ENCODE measurements around the gene PLCB4. TPM values are rescaled to one million over a fixed set of nuclear protein-coding genes. Genes with fewer than 3 reads are reported as not detected.
"Not testable (repeated sequence)": the region's sequence is repeated elsewhere in the genome, so short reads cannot be mapped to it uniquely, and the experiment has no call there.

PLCB4 gene
- total RNA-seq, 1 donor from 2014 or later = 6.6 TPM

DNA sequence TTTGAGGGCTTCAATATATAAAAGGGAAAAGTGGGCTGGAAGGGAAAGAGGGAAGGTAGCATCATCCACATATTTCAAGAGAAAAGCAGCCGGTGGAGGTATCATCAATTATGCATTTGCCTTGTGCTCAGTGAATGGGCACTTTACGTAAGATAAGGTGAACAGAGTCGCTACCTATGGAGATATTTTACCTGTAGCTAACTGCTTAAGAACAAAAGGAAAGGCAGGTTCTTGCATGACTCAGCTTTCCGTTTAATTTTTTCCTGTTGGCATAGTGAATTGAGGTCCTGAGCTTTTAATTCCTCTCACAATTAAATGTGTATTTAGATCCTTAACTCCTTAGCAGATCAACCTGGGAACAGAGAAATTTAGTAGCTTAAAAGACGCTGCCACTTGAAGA, 25.5 kb upstream of the PLCB4 start:
- DNase-seq (no peak), ATAC-seq (no peak)
- Histone ChIP-seq H3K4me3 (no peak overlapping the region), H3K27me3 (ENCODE audit: low read depth) (no peaks in the 10 kb centered on the region), H3K27ac (no peak overlapping the region), H3K4me1 (no peaks in the 10 kb centered on the region), H3K9me3 (no peaks in the 10 kb centered on the region), H3K36me3 (no peaks in the 10 kb centered on the region)
- intact Hi-C loops (cut with DNase I) = no loop called here
- TF ChIP-seq, protein P1, sequence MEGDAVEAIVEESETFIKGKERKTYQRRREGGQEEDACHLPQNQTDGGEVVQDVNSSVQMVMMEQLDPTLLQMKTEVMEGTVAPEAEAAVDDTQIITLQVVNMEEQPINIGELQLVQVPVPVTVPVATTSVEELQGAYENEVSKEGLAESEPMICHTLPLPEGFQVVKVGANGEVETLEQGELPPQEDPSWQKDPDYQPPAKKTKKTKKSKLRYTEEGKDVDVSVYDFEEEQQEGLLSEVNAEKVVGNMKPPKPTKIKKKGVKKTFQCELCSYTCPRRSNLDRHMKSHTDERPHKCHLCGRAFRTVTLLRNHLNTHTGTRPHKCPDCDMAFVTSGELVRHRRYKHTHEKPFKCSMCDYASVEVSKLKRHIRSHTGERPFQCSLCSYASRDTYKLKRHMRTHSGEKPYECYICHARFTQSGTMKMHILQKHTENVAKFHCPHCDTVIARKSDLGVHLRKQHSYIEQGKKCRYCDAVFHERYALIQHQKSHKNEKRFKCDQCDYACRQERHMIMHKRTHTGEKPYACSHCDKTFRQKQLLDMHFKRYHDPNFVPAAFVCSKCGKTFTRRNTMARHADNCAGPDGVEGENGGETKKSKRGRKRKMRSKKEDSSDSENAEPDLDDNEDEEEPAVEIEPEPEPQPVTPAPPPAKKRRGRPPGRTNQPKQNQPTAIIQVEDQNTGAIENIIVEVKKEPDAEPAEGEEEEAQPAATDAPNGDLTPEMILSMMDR (IDR thresholded peaks at IDR 0.05) = no peak

DNA sequence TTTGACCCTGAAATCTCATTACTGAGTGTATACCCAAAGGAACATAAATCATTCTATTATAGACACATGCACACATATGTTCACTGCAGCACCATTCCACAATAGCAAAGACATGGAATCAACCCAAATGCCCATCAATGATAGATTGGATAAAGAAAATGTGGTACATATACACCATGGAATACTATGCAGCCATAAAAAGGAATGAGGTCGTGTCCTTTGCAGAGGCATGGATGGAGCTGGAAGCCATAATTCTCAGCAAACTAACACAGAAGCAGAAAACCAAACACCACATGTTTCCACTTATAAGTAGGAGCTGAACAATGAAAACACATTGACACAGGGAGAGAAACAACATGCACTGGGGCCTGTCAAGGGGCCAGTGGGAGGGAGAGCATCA, 21.0 kb upstream of the PLCB4 start:
- H3K4me3 ChIP-seq; ATAC-seq; H3K4me1 ChIP-seq; H3K9me3 ChIP-seq; H3K36me3 ChIP-seq; H3K27me3 ChIP-seq (ENCODE audit: low read depth); intact Hi-C loops (cut with DNase I); DNase-seq; H3K27ac ChIP-seq: not testable (repeated sequence)

DNA sequence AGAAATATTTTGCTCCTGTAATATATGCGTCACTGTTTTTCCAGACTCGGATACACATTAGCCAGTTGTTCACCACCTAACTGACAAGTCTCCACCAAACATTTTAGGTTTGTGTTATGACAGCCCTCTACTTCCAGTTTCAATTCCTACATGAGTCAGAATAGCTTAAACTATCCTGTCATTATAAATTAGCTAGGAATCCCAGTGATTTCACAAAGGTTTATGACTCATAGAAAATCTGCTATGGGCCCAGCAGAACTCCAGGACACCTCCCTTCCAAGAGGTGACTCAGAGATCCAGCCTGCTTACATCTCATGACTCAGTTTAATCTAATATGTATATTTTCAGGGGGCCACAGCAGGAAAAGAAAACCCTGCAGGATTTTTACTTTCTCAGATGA, 17.4 kb upstream of the PLCB4 start:
- no peak overlapping the region for H3K27ac ChIP-seq
- intact Hi-C loops (cut with DNase I) = no loop called here
- H3K27me3 ChIP-seq (ENCODE audit: low read depth) = no peaks in the 10 kb centered on the region
- H3K4me1 ChIP-seq = no peaks in the 10 kb centered on the region
- ATAC-seq = no peak
- no peaks in the 10 kb centered on the region for H3K9me3 ChIP-seq
- no peaks in the 10 kb centered on the region for H3K36me3 ChIP-seq
- no peak for DNase-seq
- TF ChIP-seq, protein P1 (IDR thresholded peaks at IDR 0.05) = no peak
- H3K4me3 ChIP-seq = no peak overlapping the region

DNA sequence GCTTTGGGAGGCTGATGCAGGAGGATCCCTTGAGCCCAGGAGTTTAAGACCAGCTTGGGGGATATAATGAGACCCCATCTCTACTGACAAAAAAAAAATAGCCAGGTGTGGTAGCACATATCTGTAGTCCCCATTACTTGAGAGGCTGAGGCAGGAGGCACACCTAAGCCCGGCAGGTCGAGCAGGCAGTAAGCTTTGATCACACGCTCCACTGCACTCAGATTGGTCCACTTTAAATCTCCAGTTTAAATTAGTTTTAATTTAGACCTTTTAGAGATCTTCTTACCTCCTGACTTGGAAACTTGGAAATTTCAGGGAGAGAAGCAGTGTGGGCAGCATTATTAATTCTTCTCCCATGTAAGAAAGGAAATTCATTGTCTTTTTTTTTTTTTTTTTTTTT, 16.8 kb upstream of the PLCB4 start:
- Histone ChIP-seq H3K27me3 (ENCODE audit: low read depth) (no peaks in the 10 kb centered on the region), H3K27ac (no peak overlapping the region), H3K9me3 (no peaks in the 10 kb centered on the region), H3K36me3 (no peaks in the 10 kb centered on the region), H3K4me1 (no peaks in the 10 kb centered on the region), H3K4me3 (no peak overlapping the region)
- DNase-seq (no peak), ATAC-seq (no peak)
- intact Hi-C loops (cut with DNase I) = no loop called here
- TF ChIP-seq, protein P1 (IDR thresholded peaks at IDR 0.05) = no peak

DNA sequence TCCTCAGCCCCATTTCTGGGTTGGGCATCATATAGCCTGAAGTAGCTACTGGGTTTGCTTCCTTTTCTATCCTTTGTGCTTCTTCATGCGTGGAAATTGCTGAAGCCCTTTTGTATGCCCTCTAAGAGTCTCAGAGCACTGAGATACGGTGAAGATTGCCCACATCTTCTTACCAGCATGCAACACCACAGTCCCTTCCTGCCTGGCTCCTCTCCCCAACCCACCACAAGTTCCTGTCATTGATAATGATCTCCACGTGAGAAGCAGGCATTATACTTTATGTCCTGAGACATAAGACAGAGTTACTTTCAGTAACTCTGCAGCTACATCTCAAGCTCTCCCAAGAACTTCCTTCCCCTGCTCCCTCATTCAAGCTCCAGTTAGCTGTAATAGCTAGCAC, 15.8 kb upstream of the PLCB4 start:
- Histone ChIP-seq H3K4me1 (no peaks in the 10 kb centered on the region), H3K27me3 (ENCODE audit: low read depth) (no peaks in the 10 kb centered on the region), H3K36me3 (no peaks in the 10 kb centered on the region), H3K9me3 (no peaks in the 10 kb centered on the region), H3K27ac (no peak overlapping the region), H3K4me3 (no peak overlapping the region)
- DNase-seq (no peak), ATAC-seq (no peak)
- TF ChIP-seq, protein P1 (IDR thresholded peaks at IDR 0.05) = no peak
- intact Hi-C loops (cut with DNase I) = no loop called here

DNA sequence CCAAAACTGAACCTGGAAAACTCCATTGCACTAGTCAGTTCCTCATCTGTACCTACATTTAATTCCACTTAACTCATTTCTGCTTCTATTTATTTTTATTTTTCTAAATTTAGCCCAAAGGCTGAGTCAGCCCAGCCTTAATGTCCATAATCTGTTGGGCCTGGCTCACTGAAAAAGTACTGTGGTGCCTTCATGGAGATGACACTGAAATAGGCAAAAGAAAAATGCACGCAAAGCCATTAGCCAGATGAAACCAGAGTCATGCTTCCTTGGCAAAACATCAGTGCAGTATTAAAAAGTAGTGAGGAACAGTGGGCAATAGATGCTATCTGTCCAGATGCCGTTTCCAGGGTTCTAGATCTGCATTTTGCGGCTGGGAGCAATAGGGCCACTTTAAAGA, 14.7 kb upstream of the PLCB4 start:
- H3K4me3 ChIP-seq = no peak overlapping the region
- TF ChIP-seq, protein P1 (IDR thresholded peaks at IDR 0.05) = no peak
- ATAC-seq = no peak

More for the DNA sequence above, 14.7 kb upstream of the PLCB4 start:
- Histone ChIP-seq H3K9me3 (no peaks in the 10 kb centered on the region), H3K4me1 (no peaks in the 10 kb centered on the region), H3K36me3 (no peaks in the 10 kb centered on the region), H3K27ac (no peak overlapping the region), H3K27me3 (ENCODE audit: low read depth) (no peaks in the 10 kb centered on the region)
- no peak for DNase-seq
- intact Hi-C loops (cut with DNase I) = no loop called here

Data from lower lobe of right lung (tissue), 2 donors.